ENCODE measurements around the gene VPS13D. TPM values are rescaled to one million over a fixed set of nuclear protein-coding genes. Genes with fewer than 3 reads are reported as not detected.

The VPS13D gene
- total and polyA plus RNA-seq, 4 donors = 38.5 to 72.2 (median 46.0) TPM

DNA sequence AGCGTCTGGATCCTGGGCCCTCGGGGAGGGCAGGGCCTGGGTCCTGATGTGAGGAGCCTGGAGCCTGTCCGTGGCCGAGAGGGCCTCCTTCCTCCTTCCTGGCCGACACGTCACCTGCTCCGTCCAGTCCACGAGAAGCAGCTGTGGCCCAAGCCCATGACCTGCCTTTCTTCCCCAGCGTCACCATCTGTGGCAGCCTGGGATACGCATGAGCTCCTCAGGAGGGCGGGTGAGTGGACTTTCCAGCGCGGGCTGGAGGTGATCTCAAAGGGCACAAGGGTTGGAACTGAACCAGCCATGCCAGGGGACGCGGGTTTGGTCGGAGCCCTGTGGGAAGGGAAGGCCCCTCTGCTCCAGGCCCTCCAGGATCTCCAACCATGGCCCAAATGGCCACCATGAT lies 297.7 kb downstream of the VPS13D start:
- WGBS (ENCODE audit: insufficient coverage) = 98% methylated on average over 13 of the region's 16 CpGs
- H3K27ac ChIP-seq (ENCODE audit: low read depth, low read length) = no peak overlapping the region
- H3K4me3 ChIP-seq (ENCODE audit: low read depth, low read length) = no peak overlapping the region
- no peaks in the 10 kb centered on the region for H3K36me3 ChIP-seq (ENCODE audit: control insufficient read depth, insufficient read depth, low read length)
- DNase-seq (ENCODE audit: low read depth in 4 of 6, low spot score in 6 of 6) = no peak
- peaks cover 7% of the 10 kb centered on the region for H3K4me1 ChIP-seq (ENCODE audit: control insufficient read depth, insufficient read depth, low read length)
- no peaks in the 10 kb centered on the region for H3K9me3 ChIP-seq (ENCODE audit: control insufficient read depth, insufficient read depth, low read length)
- no peaks in the 10 kb centered on the region for H3K27me3 ChIP-seq (ENCODE audit: control insufficient read depth, insufficient read depth, low read length)

DNA sequence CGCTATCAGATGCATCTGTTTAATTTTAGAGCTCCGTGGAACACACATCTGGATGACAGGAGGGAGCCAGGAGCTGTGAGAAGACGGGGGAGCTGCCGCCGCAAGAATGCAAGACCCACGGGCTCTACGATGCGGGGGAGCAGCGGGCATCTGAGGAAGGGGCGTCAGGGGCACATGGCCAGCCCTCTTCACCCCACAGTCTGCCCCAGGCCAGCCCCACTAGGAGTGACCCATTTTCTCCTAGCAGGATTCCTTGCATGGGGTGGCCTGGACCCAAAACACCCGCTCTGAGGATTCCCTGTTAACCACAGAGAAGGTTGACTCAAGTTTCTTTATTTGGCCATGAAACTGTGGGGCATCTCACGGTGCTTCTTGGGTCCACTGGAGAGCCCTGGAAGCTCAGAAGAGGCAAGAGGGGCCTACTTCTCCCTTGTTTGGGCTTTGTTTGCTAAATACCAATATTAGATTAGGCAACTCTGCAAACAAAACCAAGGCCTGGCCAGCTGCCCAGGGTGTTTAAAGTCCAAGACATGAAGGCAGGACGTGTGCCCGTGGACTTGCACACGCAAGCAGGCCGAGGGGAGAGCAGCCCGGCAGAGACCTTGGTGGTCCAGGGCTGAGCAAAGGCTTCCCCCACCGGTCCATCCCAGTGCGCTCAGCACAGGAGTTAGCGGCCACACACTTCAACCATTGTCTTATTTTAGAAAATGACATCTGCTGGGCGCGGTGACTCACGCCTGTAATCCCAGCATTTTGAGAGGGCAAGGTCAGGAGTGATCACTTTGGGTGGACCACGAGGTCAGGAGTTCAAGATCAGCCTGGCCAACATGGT lies 298.4 kb downstream of the VPS13D start:
- Histone ChIP-seq H3K4me3 (ENCODE audit: low read depth, low read length) (no peak overlapping the region), H3K27me3 (ENCODE audit: control insufficient read depth, insufficient read depth, low read length) (no peaks in the 10 kb centered on the region), H3K27ac (ENCODE audit: low read depth, low read length) (no peak overlapping the region), H3K4me1 (ENCODE audit: control insufficient read depth, insufficient read depth, low read length) (peaks cover 7% of the 10 kb centered on the region), H3K36me3 (ENCODE audit: control insufficient read depth, insufficient read depth, low read length) (no peaks in the 10 kb centered on the region), H3K9me3 (ENCODE audit: control insufficient read depth, insufficient read depth, low read length) (no peaks in the 10 kb centered on the region)
- DNase-seq (ENCODE audit: low read depth in 4 of 6, low spot score in 6 of 6) = no peak
- 87% methylated on average over 23 of the region's 24 CpGs for WGBS (ENCODE audit: insufficient coverage)

DNA sequence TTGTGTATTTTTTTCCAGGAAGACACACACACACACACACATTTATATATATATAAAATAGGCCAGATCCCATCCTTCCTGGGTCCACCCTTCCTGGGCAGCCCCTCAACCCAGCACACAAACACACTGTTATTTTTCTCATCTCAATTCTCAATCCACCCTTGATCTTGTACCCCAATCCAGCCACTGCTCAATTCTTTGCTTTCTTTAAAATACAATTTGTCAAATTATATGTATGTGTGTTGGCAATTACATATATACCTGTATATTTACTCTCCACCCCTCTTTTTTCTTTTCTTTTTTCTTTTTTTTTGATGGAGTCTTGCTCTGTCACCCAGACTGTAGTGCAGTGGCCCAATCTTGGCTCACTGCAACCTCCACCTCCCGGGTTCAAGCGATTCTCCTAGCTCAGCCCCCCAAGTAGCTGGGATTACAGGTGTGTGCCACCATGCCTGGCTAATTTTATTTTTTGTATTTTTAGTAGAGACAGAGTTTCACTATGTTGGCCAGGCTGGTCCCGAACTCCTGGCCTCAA lies 299.9 kb downstream of the VPS13D start:
- H3K4me3 ChIP-seq (ENCODE audit: low read depth, low read length) = no peak overlapping the region
- no peak overlapping the region for H3K27ac ChIP-seq (ENCODE audit: low read depth, low read length)
- H3K4me1 ChIP-seq (ENCODE audit: control insufficient read depth, insufficient read depth, low read length) = peaks cover 7% of the 10 kb centered on the region
- no peak for DNase-seq (ENCODE audit: low read depth in 4 of 6, low spot score in 6 of 6)
- H3K9me3 ChIP-seq (ENCODE audit: control insufficient read depth, insufficient read depth, low read length) = no peaks in the 10 kb centered on the region
- no peaks in the 10 kb centered on the region for H3K27me3 ChIP-seq (ENCODE audit: control insufficient read depth, insufficient read depth, low read length)
- no peaks in the 10 kb centered on the region for H3K36me3 ChIP-seq (ENCODE audit: control insufficient read depth, insufficient read depth, low read length)
- no CpG with 5 or more reads among the region's 3 CpGs for WGBS (ENCODE audit: insufficient coverage)

DNA sequence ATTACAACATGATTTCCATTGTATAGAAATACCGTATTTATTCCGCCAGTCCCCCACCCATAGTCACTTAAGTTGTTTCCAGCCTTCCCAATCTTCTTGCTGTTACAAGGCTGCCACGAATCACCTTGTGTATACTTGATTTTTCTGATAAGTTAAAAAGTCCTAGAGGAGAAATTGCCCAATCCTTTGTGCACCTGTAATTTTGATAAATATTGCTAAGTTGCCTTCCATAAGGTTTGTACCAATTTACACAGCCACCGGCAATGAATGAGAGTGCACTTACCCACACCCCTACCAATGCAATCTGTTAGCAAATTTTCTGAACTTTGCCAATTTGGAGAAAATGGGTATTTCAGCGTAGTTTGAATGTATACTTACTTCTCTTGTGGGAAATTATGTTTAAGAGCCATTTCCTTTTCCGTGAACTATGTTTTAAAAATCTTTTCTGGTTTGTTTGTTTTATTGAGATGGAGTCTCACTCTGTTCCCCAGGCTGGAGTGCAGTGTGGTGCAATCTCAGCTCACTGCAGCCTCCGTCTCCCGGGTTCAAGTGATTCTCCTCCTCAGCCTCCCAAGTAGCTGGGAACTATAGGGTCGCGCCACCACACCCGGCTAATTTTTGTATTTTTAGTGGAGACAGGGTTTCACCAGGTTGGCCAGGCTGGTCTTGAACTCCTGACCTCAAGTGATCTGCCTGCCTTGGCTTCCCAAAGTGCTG lies 300.8 kb downstream of the VPS13D start:
- Histone ChIP-seq H3K4me1 (ENCODE audit: control insufficient read depth, insufficient read depth, low read length) (peaks cover 2% of the 10 kb centered on the region), H3K36me3 (ENCODE audit: control insufficient read depth, insufficient read depth, low read length) (no peaks in the 10 kb centered on the region), H3K27ac (ENCODE audit: low read depth, low read length) (no peak overlapping the region), H3K27me3 (ENCODE audit: control insufficient read depth, insufficient read depth, low read length) (no peaks in the 10 kb centered on the region), H3K4me3 (ENCODE audit: low read depth, low read length) (no peak overlapping the region), H3K9me3 (ENCODE audit: control insufficient read depth, insufficient read depth, low read length) (no peaks in the 10 kb centered on the region)
- 90% methylated on average over 2 of the region's 11 CpGs for WGBS (ENCODE audit: insufficient coverage)
- no peak for DNase-seq (ENCODE audit: low read depth in 4 of 6, low spot score in 6 of 6)

DNA sequence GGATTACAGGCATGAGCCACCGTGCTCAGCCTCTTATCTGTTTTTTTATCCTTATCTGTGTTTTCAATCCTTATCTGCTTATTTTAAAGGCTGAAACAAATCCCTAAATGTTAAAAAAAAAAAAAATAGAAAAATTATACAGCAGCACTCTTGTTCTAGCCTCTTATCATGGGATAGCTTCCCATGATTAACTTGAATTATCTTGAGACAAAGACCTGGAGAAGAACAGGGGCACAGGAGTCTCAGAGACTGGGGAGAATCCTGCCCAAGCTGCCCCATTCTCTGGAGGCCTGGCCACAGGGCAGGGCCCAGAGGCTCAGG lies 301.3 kb downstream of the VPS13D start:
- Histone ChIP-seq H3K27ac (ENCODE audit: low read depth, low read length) (no peak overlapping the region), H3K27me3 (ENCODE audit: control insufficient read depth, insufficient read depth, low read length) (no peaks in the 10 kb centered on the region), H3K4me3 (ENCODE audit: low read depth, low read length) (no peak overlapping the region), H3K36me3 (ENCODE audit: control insufficient read depth, insufficient read depth, low read length) (no peaks in the 10 kb centered on the region), H3K9me3 (ENCODE audit: control insufficient read depth, insufficient read depth, low read length) (no peaks in the 10 kb centered on the region), H3K4me1 (ENCODE audit: control insufficient read depth, insufficient read depth, low read length) (no peaks in the 10 kb centered on the region)
- no peak for DNase-seq (ENCODE audit: low read depth in 4 of 6, low spot score in 6 of 6)
- no CpG with 5 or more reads among the region's 1 CpG for WGBS (ENCODE audit: insufficient coverage)

DNA sequence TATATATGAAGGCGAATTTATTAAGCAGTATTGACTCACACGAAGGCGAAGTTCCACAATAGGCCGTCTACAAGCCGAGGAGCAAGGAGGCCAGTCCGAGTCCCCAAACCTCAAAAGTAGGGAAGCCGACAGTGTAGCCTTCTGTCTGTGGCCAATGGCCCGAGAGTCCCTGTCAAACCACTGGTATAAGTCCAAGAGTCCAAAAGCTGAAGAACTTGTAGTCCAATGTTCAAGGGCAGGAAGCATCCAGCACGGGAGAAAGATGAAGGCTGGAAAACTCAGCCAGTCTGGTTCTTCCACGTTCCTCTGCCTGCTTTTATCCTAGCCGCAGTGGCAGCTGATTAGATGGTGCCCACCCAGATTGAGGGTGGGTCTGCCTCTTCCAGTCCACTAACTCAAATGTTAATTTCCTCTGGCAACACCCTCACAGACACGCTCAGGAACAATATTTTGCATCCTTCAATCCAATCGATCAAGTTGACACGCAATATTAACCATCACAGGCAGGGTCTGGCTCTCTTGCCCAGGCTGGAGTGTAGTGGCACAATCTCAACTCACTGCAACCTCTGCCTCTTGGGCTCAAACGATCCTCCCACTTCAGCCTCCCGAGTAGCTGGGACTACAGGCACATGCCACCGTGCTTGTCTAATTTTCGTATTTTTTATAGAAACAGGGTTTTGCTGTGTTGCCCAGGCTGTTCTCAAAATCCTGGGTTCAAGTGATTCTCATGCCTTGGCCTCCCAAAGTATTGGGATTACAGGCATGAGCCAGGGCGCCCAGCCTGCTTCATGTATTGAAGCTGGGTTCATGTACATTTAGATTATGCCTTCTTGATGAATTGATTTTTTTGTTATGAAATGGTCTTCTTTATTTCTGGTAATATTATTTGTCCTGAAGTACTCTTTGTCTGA lies 302.8 kb downstream of the VPS13D start:
- no peaks in the 10 kb centered on the region for H3K4me1 ChIP-seq (ENCODE audit: control insufficient read depth, insufficient read depth, low read length)
- no peak overlapping the region for H3K4me3 ChIP-seq (ENCODE audit: low read depth, low read length)
- no peaks in the 10 kb centered on the region for H3K36me3 ChIP-seq (ENCODE audit: control insufficient read depth, insufficient read depth, low read length)
- H3K27me3 ChIP-seq (ENCODE audit: control insufficient read depth, insufficient read depth, low read length) = no peaks in the 10 kb centered on the region
- DNase-seq (ENCODE audit: low read depth in 4 of 6, low spot score in 6 of 6) = no peak
- H3K9me3 ChIP-seq (ENCODE audit: control insufficient read depth, insufficient read depth, low read length) = peaks cover 4% of the 10 kb centered on the region
- no peak overlapping the region for H3K27ac ChIP-seq (ENCODE audit: low read depth, low read length)
- 91% methylated on average over 18 of the region's 19 CpGs for WGBS (ENCODE audit: insufficient coverage)

DNA sequence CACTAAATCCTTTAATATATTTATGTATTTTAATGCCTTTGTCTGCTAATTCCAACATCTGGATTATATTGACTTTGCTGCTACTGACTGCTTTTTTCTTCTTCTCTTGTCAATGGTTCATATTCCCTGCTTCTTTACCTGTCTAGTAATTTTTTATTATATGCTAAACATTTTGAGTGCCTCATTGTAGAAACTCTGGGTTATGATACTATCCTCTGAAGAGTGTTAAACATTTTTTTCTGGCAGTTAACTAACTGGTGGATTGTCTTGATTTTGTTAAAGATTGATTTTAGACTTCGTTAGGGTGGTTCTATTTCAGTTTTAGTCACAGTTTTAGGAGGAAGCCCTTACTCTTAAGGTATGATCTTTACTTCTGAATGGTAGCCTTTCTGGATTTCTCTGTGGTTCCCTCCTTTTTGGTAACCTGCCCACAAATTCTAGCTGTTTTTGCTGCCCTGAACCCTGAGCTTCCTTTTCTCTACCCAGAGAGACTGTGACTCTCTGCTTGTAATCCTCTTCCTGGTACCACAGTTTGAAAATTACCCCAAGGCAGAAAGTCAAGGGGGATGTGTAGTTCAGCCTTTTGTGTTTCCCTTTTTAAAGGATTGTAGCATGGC lies 306.3 kb downstream of the VPS13D start:
- WGBS (ENCODE audit: insufficient coverage) = no CpG with 5 or more reads among the region's 1 CpG
- H3K4me3 ChIP-seq (ENCODE audit: low read depth, low read length) = no peak overlapping the region
- no peaks in the 10 kb centered on the region for H3K36me3 ChIP-seq (ENCODE audit: control insufficient read depth, insufficient read depth, low read length)
- H3K27me3 ChIP-seq (ENCODE audit: control insufficient read depth, insufficient read depth, low read length) = no peaks in the 10 kb centered on the region
- peaks cover 4% of the 10 kb centered on the region for H3K9me3 ChIP-seq (ENCODE audit: control insufficient read depth, insufficient read depth, low read length)
- peaks cover 23% of the 10 kb centered on the region for H3K4me1 ChIP-seq (ENCODE audit: control insufficient read depth, insufficient read depth, low read length)
- no peak for DNase-seq (ENCODE audit: low read depth in 4 of 6, low spot score in 6 of 6)
- no peak overlapping the region for H3K27ac ChIP-seq (ENCODE audit: low read depth, low read length)

DNA sequence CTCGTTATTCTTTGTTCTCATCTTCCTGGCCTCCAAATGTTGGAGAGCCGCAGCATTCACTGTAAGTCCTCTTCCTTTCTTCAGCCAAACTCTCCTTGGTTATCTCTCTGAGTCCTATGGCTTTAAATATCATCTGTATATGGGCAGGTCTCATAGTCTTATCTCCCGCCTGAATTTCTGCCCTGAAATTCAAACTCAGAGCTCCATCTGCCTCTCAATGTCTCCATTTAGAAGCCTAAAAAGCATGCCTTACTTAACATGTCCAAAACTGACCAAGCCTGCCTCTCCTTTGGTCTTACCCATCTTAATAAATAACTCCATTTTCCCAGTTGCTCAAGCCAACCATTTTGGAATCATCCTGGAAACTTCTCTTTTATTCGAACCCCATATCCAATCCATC lies 307.5 kb downstream of the VPS13D start:
- 92% methylated on average over 2 of the region's 4 CpGs for WGBS (ENCODE audit: insufficient coverage)
- Histone ChIP-seq H3K4me1 (ENCODE audit: control insufficient read depth, insufficient read depth, low read length) (peaks cover 35% of the 10 kb centered on the region), H3K27ac (ENCODE audit: low read depth, low read length) (peak overlapping the region; percentile 11), H3K36me3 (ENCODE audit: control insufficient read depth, insufficient read depth, low read length) (no peaks in the 10 kb centered on the region), H3K4me3 (ENCODE audit: low read depth, low read length) (no peak overlapping the region), H3K27me3 (ENCODE audit: control insufficient read depth, insufficient read depth, low read length) (no peaks in the 10 kb centered on the region), H3K9me3 (ENCODE audit: control insufficient read depth, insufficient read depth, low read length) (peaks cover 4% of the 10 kb centered on the region)
- DNase-seq (ENCODE audit: low read depth in 4 of 6, low spot score in 6 of 6) = no peak

DNA sequence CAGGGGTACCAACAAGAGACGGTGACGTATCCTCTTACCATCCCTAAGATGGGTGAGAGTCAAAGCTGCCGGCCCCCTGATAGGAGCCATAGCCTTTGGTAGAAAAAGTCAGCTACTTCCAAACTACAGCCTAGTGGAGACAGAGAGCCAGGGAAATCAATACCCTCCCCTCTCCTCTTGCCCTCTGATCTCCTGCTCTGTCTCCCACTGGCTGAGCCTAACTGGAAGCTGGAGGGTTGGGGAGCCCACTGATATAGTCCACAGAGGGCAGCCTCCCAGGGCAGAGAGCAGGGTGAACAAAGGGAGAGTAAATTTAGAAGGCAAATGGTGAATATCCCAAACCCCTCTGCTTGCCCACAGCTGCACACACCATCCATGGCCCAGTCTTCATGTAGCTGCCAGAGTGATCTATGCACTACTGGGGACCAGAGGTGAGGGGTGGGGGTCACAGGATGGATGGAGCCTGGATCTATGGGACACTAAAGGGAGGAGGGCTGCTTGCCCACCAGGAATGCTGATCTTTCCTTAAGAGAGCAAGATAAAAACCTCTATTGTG lies 308.2 kb downstream of the VPS13D start:
- no CpG with 5 or more reads among the region's 3 CpGs for WGBS (ENCODE audit: insufficient coverage)

More for the DNA sequence above, 308.2 kb downstream of the VPS13D start:
- Histone ChIP-seq H3K9me3 (ENCODE audit: control insufficient read depth, insufficient read depth, low read length) (peaks cover 4% of the 10 kb centered on the region), H3K27ac (ENCODE audit: low read depth, low read length) (peak overlapping the region; percentile 11), H3K4me1 (ENCODE audit: control insufficient read depth, insufficient read depth, low read length) (peaks cover 36% of the 10 kb centered on the region), H3K36me3 (ENCODE audit: control insufficient read depth, insufficient read depth, low read length) (no peaks in the 10 kb centered on the region), H3K27me3 (ENCODE audit: control insufficient read depth, insufficient read depth, low read length) (no peaks in the 10 kb centered on the region), H3K4me3 (ENCODE audit: low read depth, low read length) (no peak overlapping the region)
- no peak for DNase-seq (ENCODE audit: low read depth in 4 of 6, low spot score in 6 of 6)
